22Rv1 (cell line): Measurements from ENCODE around the gene SH2D4B.

Experiments used
- ZFX ChIP-seq: fragments of 450-650 bp; IDR thresholded peaks from 2 replicates; pipeline ENCODE4 v1.6.1; 2017; ENCODE audit warnings: antibody characterized with exemption, borderline replicate concordance
- TF ChIP-seq, protein P1 (sequence below): fragments of 450-650 bp; IDR thresholded peaks from 2 replicates; pipeline ENCODE4 v1.5.1; 2017; ENCODE audit warnings: mild to moderate bottlenecking

DNA sequence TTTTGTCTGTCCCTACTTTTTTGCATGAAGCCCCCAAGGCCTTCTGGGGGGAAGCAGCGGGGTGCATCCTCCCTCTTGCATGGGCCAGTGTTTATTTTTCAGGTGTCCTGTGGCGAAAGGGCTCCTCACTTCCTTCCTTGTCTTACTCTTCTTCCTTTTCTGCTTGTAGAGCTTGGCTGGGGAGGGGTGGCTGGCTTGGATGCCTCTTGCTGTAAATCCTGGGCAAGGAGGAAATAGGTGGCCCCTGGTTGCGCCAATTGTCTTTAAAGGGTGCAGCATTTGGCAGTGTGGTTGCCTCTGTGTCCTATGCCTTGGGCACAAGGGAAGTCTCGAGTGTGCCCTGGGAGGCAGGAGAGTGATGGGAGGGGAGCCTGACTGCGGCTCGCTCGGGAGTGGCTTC lies 95.0 kb downstream of the SH2D4B start:
- TF ChIP-seq, protein P1, sequence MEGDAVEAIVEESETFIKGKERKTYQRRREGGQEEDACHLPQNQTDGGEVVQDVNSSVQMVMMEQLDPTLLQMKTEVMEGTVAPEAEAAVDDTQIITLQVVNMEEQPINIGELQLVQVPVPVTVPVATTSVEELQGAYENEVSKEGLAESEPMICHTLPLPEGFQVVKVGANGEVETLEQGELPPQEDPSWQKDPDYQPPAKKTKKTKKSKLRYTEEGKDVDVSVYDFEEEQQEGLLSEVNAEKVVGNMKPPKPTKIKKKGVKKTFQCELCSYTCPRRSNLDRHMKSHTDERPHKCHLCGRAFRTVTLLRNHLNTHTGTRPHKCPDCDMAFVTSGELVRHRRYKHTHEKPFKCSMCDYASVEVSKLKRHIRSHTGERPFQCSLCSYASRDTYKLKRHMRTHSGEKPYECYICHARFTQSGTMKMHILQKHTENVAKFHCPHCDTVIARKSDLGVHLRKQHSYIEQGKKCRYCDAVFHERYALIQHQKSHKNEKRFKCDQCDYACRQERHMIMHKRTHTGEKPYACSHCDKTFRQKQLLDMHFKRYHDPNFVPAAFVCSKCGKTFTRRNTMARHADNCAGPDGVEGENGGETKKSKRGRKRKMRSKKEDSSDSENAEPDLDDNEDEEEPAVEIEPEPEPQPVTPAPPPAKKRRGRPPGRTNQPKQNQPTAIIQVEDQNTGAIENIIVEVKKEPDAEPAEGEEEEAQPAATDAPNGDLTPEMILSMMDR = no peak
- no peak for TF ChIP-seq ZFX
